ENCODE data around the gene SRRM4.

DNA sequence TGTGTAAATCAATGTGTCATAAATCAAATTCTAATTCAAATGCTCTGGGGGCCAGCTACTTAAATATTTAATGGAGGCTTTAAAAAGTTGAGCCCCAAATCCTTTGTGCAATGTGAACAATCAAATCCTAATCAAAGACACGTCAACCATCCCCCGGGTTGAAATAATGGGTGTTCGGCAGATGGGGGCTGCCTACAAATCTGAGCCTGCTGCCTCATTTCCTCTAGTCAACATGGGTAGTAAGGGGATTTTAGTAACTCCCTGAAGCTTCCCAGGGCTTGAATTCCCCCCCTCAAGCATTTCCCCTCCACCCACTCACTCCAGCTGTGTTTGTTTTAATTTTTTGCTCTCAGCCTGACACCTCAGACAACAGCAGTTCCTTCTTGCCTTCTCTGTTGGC, 37.8 kb downstream of the SRRM4 start:
- TF ChIP-seq, protein P1, sequence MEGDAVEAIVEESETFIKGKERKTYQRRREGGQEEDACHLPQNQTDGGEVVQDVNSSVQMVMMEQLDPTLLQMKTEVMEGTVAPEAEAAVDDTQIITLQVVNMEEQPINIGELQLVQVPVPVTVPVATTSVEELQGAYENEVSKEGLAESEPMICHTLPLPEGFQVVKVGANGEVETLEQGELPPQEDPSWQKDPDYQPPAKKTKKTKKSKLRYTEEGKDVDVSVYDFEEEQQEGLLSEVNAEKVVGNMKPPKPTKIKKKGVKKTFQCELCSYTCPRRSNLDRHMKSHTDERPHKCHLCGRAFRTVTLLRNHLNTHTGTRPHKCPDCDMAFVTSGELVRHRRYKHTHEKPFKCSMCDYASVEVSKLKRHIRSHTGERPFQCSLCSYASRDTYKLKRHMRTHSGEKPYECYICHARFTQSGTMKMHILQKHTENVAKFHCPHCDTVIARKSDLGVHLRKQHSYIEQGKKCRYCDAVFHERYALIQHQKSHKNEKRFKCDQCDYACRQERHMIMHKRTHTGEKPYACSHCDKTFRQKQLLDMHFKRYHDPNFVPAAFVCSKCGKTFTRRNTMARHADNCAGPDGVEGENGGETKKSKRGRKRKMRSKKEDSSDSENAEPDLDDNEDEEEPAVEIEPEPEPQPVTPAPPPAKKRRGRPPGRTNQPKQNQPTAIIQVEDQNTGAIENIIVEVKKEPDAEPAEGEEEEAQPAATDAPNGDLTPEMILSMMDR (optimal IDR thresholded peaks at IDR 0.05 in 1 of 3, IDR thresholded peaks at IDR 0.05 in 1 of 3, conservative IDR thresholded peaks at IDR 0.05 in 1 of 3; ENCODE audit: extremely low read depth in 1 of 3, insufficient read depth in 2 of 3, low read length in 3 of 3), result no peak
- no peak for TF ChIP-seq EZH2 (IDR thresholded peaks at IDR 0.05; ENCODE audit: low read length)

Data from keratinocyte (primary cell).